ENCODE measurements around the gene CAPRIN1. TPM values are rescaled to one million over a fixed set of nuclear protein-coding genes. Genes with fewer than 3 reads are reported as not detected.

The CAPRIN1 gene
- total and polyA plus RNA-seq, 2 of the 8 experiments (the other 6 are each of a cell fraction or from before 2014, with no cell fraction given), result 221 to 317 TPM

GRCh38 chr11:34052608-34053160 lies 1.2 kb downstream of the CAPRIN1 start (continued):
- TF ChIP-seq CREB1 (IDR thresholded peaks at IDR 0.05) (no peak), TEAD4 (IDR thresholded peaks at IDR 0.05; ENCODE audit: low read depth, low read length) (no peak), MAFK (IDR thresholded peaks at IDR 0.05; ENCODE audit: low read depth, low read length) (no peak), CHD2 (IDR thresholded peaks at IDR 0.05; ENCODE audit: low read length) (no peak), CTBP2 (IDR thresholded peaks at IDR 0.05; ENCODE audit: borderline replicate concordance, insufficient read depth, insufficient read length, low read length) (no peak), SUZ12 (IDR thresholded peaks at IDR 0.05; ENCODE audit: low read length) (no peak), CHD1 (IDR thresholded peaks at IDR 0.05; ENCODE audit: low read depth, low read length) (no peak; the same call in 1 of the 2 replicates), NRF1 (IDR thresholded peaks at IDR 0.05; ENCODE audit: low read depth, low read length) (no peak), SIN3A (conservative IDR thresholded peaks at IDR 0.05 in 1 of 2, IDR thresholded peaks at IDR 0.05 in 1 of 2; ENCODE audit: low read depth in 1 of 2, low read length in 2 of 2) (no peak), SP2 (IDR thresholded peaks at IDR 0.05; ENCODE audit: low read length) (no peak), EP300 (IDR thresholded peaks at IDR 0.05; ENCODE audit: borderline replicate concordance in 1 of 2, low read depth in 2 of 2, low read length in 2 of 2) (no peak), SAP30 (IDR thresholded peaks at IDR 0.05; ENCODE audit: insufficient read depth, insufficient replicate concordance, low read length) (peak; percentile 34), ZNF274 (IDR thresholded peaks at IDR 0.05; ENCODE audit: borderline replicate concordance, extremely low read depth, low read length) (no peak), E2F6 (IDR thresholded peaks at IDR 0.05) (no peak), SP1 (IDR thresholded peaks at IDR 0.05; ENCODE audit: low read depth, low read length) (no peak), HDAC2 (IDR thresholded peaks at IDR 0.05; ENCODE audit: borderline replicate concordance in 1 of 2, low read depth in 2 of 2, low read length in 2 of 2) (no peak), POLR2AphosphoS5 (IDR thresholded peaks at IDR 0.05; ENCODE audit: low read depth, low read length) (peak; percentile 31; the same call in 1 of the 2 replicates), RFX5 (IDR thresholded peaks at IDR 0.05; ENCODE audit: borderline replicate concordance, low read depth, low read length) (no peak), RNF2 (IDR thresholded peaks at IDR 0.05; ENCODE audit: borderline replicate concordance, low read depth, low read length, missing control alignments, poor library complexity, severe bottlenecking) (no peak)
- TF ChIP-seq, protein P1, sequence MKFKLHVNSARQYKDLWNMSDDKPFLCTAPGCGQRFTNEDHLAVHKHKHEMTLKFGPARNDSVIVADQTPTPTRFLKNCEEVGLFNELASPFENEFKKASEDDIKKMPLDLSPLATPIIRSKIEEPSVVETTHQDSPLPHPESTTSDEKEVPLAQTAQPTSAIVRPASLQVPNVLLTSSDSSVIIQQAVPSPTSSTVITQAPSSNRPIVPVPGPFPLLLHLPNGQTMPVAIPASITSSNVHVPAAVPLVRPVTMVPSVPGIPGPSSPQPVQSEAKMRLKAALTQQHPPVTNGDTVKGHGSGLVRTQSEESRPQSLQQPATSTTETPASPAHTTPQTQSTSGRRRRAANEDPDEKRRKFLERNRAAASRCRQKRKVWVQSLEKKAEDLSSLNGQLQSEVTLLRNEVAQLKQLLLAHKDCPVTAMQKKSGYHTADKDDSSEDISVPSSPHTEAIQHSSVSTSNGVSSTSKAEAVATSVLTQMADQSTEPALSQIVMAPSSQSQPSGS (IDR thresholded peaks at IDR 0.05; ENCODE audit: low read length), result no peak
